Measurements from ENCODE around the gene HELLS.

HELLS gene

GRCh38 chr10:94614558-94614957 lies 69.0 kb downstream of the HELLS start:
- Histone ChIP-seq H3K9me3 (no peaks in the 10 kb centered on the region), H3K4me1 (no peaks in the 10 kb centered on the region), H3K36me3 (no peaks in the 10 kb centered on the region), H3K27ac (no peak overlapping the region), H3K4me3 (no peak overlapping the region), H3K27me3 (no peaks in the 10 kb centered on the region)
- no peak for TF ChIP-seq CTCF (IDR thresholded peaks at IDR 0.05)
- intact Hi-C loops (cut with DNase I; ENCODE audit: low total_unique reads): no loop called here
- no peak for DNase-seq

GRCh38 chr10:94617389-94617944 lies 71.9 kb downstream of the HELLS start:
- DNase-seq: no peak
- no peaks in the 10 kb centered on the region for H3K4me1 ChIP-seq
- no peak overlapping the region for H3K27ac ChIP-seq
- H3K36me3 ChIP-seq: no peaks in the 10 kb centered on the region
- no peak for TF ChIP-seq CTCF (IDR thresholded peaks at IDR 0.05)
- H3K4me3 ChIP-seq: no peak overlapping the region
- no peaks in the 10 kb centered on the region for H3K9me3 ChIP-seq
- intact Hi-C loops (cut with DNase I; ENCODE audit: low total_unique reads): no loop called here
- H3K27me3 ChIP-seq: no peaks in the 10 kb centered on the region

- DNase-seq: no peak
- Histone ChIP-seq H3K36me3 (no peaks in the 10 kb centered on the region), H3K4me3 (no peak overlapping the region), H3K27me3 (no peaks in the 10 kb centered on the region), H3K4me1 (no peaks in the 10 kb centered on the region), H3K27ac (no peak overlapping the region), H3K9me3 (peaks cover 0 to 6% (median 0%) of the 10 kb centered on the region in 3 donors)
- intact Hi-C loops (cut with DNase I; ENCODE audit: low total_unique reads): no loop called here
- no peak for TF ChIP-seq CTCF (IDR thresholded peaks at IDR 0.05)
Measured at GRCh38 chr10:94622666-94623205, 77.1 kb downstream of the HELLS start.

DNA sequence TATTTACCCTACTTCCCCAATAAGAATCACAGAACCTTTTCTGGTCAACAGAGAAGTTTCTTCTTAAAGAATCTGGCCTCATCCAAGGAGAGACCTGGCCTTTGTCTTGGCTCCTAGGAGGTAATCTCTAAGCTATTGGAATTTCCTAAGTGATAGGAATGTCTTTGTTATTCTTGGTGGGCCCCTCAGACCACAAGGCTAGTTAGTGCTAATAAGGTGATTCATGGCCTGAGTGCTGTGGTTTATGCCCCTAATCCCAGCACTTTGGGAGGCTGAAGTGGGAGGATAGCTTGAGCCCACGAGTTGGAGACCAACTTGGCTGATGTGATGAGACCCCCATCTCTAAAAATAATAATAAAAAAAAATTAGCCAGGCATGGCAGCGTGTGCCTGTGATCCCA lies 78.0 kb downstream of the HELLS start:
- DNase-seq: no peak
- Histone ChIP-seq H3K27ac (no peak overlapping the region), H3K9me3 (peaks cover 0 to 6% (median 0%) of the 10 kb centered on the region in 3 donors), H3K4me3 (no peak overlapping the region), H3K36me3 (no peaks in the 10 kb centered on the region), H3K4me1 (no peaks in the 10 kb centered on the region), H3K27me3 (no peaks in the 10 kb centered on the region)
- no peak for TF ChIP-seq CTCF (IDR thresholded peaks at IDR 0.05)
- intact Hi-C loops (cut with DNase I; ENCODE audit: low total_unique reads): no loop called here

- no peak for DNase-seq
- no peak for TF ChIP-seq CTCF (IDR thresholded peaks at IDR 0.05)
- Histone ChIP-seq H3K4me3 (no peak overlapping the region), H3K27me3 (no peaks in the 10 kb centered on the region), H3K36me3 (no peaks in the 10 kb centered on the region), H3K9me3 (peaks cover 0 to 6% (median 0%) of the 10 kb centered on the region in 3 donors), H3K4me1 (no peaks in the 10 kb centered on the region), H3K27ac (no peak overlapping the region)
- intact Hi-C loops (cut with DNase I; ENCODE audit: low total_unique reads): no loop called here
Measured at GRCh38 chr10:94626476-94626875, 80.9 kb downstream of the HELLS start.

DNA sequence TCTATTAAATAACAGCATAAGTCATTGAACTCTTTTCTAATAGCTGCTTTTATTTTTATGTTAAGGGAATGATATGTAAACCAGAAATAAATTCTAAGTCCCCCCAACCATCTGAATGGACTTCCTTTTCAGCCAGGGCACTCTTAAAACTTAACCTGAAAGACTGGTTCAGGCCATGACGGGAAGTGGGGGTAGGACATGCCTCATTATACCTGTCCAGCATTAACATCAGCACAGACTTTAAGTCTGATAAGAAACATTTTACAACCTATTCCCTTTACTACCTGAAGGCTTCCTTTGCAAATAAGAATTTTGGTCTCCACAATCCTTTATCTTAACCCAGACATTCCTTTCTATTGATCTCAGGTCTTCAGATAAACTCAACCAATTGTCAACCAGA lies 81.9 kb downstream of the HELLS start:
- intact Hi-C loops (cut with DNase I; ENCODE audit: low total_unique reads): no loop called here

More for the DNA sequence above, 81.9 kb downstream of the HELLS start:
- H3K36me3 ChIP-seq: no peaks in the 10 kb centered on the region
- H3K27me3 ChIP-seq: no peaks in the 10 kb centered on the region
- no peak for TF ChIP-seq CTCF (IDR thresholded peaks at IDR 0.05)
- no peak overlapping the region for H3K27ac ChIP-seq
- peaks cover 0 to 7% (median 1%) of the 10 kb centered on the region in 3 donors for H3K9me3 ChIP-seq
- H3K4me3 ChIP-seq: no peak overlapping the region
- DNase-seq: no peak
- no peaks in the 10 kb centered on the region for H3K4me1 ChIP-seq

Measured in tibial artery (tissue), 4 donors.